HepG2 (cell line): ENCODE results near the gene LGALS8. TPM values are rescaled to one million over a fixed set of nuclear protein-coding genes. Genes with fewer than 3 reads are reported as not detected.
A peak's percentile ranks its signal among the peaks of the same experiment; 100 is the strongest.

Experiments
- FOXK1 ChIP-seq: sonication (generic); formaldehyde crosslinking; IDR thresholded peaks from 2 replicates; pipeline ENCODE4 v1.4.0; 2020; ENCODE audit warnings: low read depth, missing genetic modification reagents, borderline replicate concordance
- IRF9 ChIP-seq: sonication (generic); formaldehyde crosslinking; IDR thresholded peaks from 2 replicates; pipeline ENCODE4 v1.8.0; 2022; ENCODE audit warnings: missing genetic modification reagents, mild to moderate bottlenecking, borderline replicate concordance
- TARDBP ChIP-seq: sonication (generic); formaldehyde crosslinking; IDR thresholded peaks from 2 replicates; pipeline ENCODE4 v1.8.0; 2022; ENCODE audit warnings: mild to moderate bottlenecking, missing genetic modification reagents
- ZMYM4 ChIP-seq: sonication (generic); formaldehyde crosslinking; IDR thresholded peaks from 2 replicates; pipeline ENCODE4 v1.8.1; 2023; ENCODE audit warnings: mild to moderate bottlenecking, missing genetic modification reagents
- ZNF142 ChIP-seq: sonication (generic); formaldehyde crosslinking; IDR thresholded peaks from 2 replicates; pipeline ENCODE4 v1.4.0; 2020; ENCODE audit warnings: missing genetic modification reagents
- ZNF407 ChIP-seq: sonication (generic); formaldehyde crosslinking; IDR thresholded peaks from one replicate; pipeline ENCODE4 v1.5.1; 2020; ENCODE audit warnings: mild to moderate bottlenecking, missing genetic modification reagents; ENCODE audit errors: not compliant biosample characterization
- ZNF775 ChIP-seq: sonication (generic); formaldehyde crosslinking; IDR thresholded peaks from 2 replicates; pipeline ENCODE4 v1.4.0; 2020; ENCODE audit warnings: missing genetic modification reagents, mild to moderate bottlenecking, moderate library complexity, borderline replicate concordance
- ZNF777 ChIP-seq: sonication (generic); formaldehyde crosslinking; IDR thresholded peaks from 2 replicates; pipeline ENCODE4 v1.4.0; 2020; ENCODE audit warnings: missing genetic modification reagents
- ZNF782 ChIP-seq: sonication (generic); formaldehyde crosslinking; IDR thresholded peaks from 2 replicates; pipeline ENCODE4 v1.4.0; 2020; ENCODE audit warnings: missing genetic modification reagents, mild to moderate bottlenecking, borderline replicate concordance
- ZNF792 ChIP-seq: IDR thresholded peaks from 2 replicates; pipeline ENCODE4 v1.6.1; 2016
- ZSCAN5A ChIP-seq: sonication (generic); formaldehyde crosslinking; IDR thresholded peaks from 2 replicates; pipeline ENCODE4 v1.8.0; 2022; ENCODE audit warnings: mild to moderate bottlenecking, missing genetic modification reagents, borderline replicate concordance
- polyA plus RNA-seq, 8 experiments: library from polyadenylated mRNA; depleted of rRNA in 3 of 8; stranded (reverse) in 7 of 8; unstranded in 1 of 8; fragments of >200 nt; fragmentation: Illumina TruSeq in 4 of 8; extraction: Trizol in 4 of 8; gene quantifications; 2 replicates each; pipeline versions ENCODE4 v1.2.1 to v1.2.3, GENCODE V29; 2011 to 2016; ENCODE audit warnings: low read depth in 4 of 8, missing spikeins in 1 of 8, mixed read lengths in 1 of 8; ENCODE audit not compliant: insufficient read depth in 1 of 8
- total RNA-seq, 5 experiments: library from RNA; depleted of rRNA; stranded (reverse); fragments of >200 nt; fragmentation: Illumina TruSeq; extraction: Trizol; gene quantifications; 2 replicates each; pipeline ENCODE4 v1.2.3, GENCODE V29; 2016; ENCODE audit warnings: low read depth in 1 of 5

The LGALS8 gene
- total and polyA plus RNA-seq, 2 of the 13 experiments (the other 11 are each of a cell fraction or from before 2014, with no cell fraction given), result 29.3 to 185 TPM

DNA sequence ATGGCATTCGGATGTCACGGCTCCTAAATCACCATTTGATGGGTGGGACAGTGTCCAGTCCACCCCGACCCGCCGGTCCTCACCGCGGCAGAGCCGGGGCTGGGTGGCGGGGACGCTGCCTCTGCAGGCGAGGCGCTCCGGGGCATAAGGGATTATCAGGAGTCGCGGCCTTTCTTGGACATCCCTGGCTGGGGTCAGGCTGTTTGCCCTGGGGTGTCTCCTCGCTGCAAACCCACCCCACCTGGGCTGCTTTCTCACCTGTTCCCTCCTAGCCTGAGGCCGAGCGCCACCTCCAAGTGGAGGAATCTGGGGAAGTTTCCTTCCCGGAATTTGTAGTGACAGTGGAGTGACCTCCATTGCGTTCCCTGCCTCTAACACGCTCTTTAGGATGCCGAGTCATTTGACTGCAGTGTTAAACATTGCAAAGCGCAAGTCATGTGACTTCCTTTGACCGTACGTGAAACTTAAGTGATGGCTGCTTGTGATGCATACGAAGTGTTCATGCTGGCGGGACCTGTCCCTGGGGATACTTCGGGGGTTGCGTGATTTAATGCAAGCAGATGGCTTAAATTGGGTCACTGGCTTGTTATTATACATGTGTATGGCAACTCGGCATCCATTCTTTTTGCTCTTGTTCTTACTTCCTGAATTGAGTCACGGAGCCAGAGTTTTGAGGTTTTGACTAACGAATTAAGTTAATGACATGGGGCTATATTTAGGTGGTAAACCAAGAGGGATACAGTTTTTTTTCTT is 536 bp downstream of the LGALS8 start (continued):
- TF ChIP-seq ZNF142 (CRISPR knock-in tag), result 0 out of 2 replicates have a peak, but pooled peaks have one; percentile 56
- TF ChIP-seq TARDBP, result peak; percentile 46; the same call in 1 of the 2 replicates
- no peak for TF ChIP-seq IRF9 (CRISPR knock-in tag)
- TF ChIP-seq ZNF407, result peak; percentile 78
- 0 out of 2 replicates have a peak, but pooled peaks have one; percentile 54 for TF ChIP-seq ZSCAN5A (CRISPR knock-in tag)
- TF ChIP-seq ZNF777, result 0 out of 2 replicates have a peak, but pooled peaks have one; percentile 1
- TF ChIP-seq ZMYM4 (CRISPR knock-in tag), result peak; percentile 17; the same call in 1 of the 2 replicates
- no peak for TF ChIP-seq ZNF775 (CRISPR knock-in tag)
- peak; percentile 42; the same call in 1 of the 2 replicates for TF ChIP-seq FOXK1 (CRISPR knock-in tag)
- TF ChIP-seq ZNF792, result no peak
- no peak for TF ChIP-seq ZNF782
